RPMI7951 (cell line): ENCODE results near the gene TUNAR. TPM values are rescaled to one million over a fixed set of nuclear protein-coding genes. Genes with fewer than 3 reads are reported as not detected.
"Not testable (repeated sequence)": the region's sequence is repeated elsewhere in the genome, so short reads cannot be mapped to it uniquely, and the experiment has no call there.

Source experiments
- DNase-seq: peaks from one replicate; pipeline ENCODE4 v3.0.0-alpha.2; 2012; ENCODE audit warnings: low read depth
- total RNA-seq: library from RNA; depleted of rRNA; stranded (reverse); fragments of >200 nt; shearing (Covaris generic); gene quantifications from 2 replicates; pipeline ENCODE4 v1.2.3, GENCODE V29; 2014

TUNAR gene
- total RNA-seq, 1 experiment from 2014 or later, result not detected

DNA sequence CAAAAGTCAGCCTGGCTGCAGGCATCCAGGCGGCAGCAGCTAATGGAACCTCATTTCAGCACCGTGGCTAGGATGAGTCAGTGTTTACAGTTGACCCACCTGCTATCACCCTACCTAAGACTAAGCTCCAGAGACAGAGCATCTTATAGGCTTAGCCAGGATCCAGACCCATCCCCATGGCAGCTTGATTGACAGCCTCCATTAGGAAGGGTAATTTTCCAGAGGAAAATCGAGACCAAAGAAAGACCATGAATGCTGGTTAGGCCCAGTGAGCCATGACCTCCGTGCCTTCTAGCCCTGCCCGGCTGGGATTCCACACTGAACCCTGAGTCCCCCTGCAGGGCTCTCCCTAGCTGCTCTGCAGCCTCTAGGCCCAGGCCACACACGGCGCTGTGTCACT lies 38.7 kb downstream of the TUNAR start:
- no peak for DNase-seq

DNA sequence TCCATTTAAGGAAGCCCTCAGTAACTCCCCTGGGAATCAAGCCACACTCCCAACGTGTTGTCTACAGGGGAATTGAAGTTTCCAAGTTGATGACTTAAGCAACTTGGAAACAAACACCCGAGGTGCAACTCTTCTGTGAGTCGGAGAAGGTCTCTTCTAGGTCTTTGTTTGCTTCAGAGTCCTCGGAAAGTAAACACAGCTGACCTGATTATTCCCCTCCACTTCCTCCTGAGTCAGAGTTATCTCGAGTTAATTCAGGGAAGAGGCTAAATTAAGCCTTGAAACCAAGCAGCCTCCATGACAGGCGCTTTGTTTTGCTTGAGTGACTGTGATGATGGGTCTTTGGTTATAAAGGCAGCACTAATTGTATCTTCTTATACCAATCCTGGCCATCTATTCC lies 41.8 kb downstream of the TUNAR start:
- no peak for DNase-seq

DNA sequence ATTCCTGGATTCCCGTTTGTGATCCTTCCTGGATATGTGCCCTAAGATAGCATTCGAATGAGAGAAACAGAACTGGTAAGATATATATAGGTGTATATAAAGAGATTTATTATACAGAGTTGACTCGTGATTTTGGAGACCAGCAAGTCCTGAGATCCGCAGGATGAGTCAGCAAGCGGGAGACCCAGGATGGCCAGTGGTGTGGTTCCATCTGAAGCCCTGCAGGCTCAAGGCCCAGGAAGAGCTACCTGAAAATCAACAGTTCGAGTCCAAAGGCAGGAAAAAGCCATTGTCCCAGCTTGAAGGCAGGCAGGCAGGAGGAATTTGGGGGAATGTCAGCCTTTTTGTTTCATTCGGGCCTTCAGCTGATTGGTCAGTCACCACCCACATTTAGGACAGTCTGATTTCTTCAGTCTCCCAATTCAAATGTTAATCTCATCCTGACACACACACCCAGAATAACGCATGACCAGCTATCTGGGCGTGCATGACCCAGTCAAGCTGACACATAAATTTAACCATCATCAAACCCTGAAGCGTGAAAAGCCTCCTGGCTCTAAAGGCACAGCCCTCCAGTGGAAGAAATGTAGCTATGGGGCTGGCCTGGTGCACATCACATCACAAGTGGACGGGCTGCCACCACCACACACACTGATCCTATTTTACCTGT lies 44.3 kb downstream of the TUNAR start:
- DNase-seq, result no peak

DNA sequence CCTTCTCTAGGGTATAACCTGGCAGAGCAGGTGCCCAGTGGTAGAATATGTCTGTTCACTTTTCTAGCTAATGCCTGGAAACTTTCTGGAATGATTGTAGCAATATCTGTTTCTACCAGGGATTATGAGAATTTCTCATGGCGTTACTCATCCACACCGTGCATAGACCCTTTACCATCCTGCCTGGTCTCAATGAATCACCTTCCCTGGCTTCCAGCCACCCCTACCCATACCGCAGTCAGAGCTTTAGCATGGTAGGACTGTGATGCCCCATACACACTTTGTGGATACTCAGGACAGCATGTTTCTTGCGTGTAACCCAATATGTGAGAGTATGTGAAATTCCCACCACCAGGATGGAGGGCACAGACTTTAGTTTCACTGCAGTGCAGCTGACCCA lies 45.4 kb downstream of the TUNAR start:
- DNase-seq, result no peak

DNA sequence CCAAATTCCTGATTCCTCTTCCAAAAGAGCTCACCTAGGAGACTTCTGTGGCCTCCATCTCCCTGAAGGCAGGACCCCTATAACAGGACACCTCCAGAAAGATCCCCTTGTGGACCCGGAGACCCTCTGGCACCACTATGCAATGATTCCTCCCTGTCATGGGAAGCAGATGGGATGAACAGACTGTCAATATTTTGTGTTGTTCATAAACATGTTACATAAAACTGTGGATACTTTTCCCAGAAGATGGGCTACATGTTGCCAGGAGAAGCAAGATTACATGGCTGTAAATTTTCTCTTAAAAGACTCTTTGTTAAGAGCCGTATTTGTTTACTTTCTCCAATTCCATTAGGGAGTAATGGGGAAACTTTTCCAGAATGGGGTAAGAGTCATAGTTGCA lies 52.1 kb downstream of the TUNAR start:
- no peak for DNase-seq

DNA sequence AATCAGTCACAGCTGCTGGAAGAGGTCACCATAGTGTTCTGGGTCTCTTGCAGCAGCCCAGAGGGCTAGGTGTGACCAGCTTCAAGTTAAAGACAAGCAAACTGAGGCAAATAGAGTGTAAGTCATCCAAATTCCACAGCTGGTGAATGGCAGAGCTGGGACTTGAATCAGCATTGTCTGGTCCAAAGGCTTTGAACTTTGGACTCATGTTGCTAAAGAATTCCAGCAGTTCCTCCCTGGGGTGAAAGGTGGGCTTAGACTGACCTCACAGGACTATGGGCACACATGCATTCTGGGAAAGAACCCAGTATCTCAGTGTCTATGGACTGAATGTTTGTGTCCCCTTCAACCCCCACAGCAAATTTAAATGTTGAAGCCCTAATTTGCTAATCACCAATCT lies 54.8 kb downstream of the TUNAR start:
- no peak for DNase-seq

DNA sequence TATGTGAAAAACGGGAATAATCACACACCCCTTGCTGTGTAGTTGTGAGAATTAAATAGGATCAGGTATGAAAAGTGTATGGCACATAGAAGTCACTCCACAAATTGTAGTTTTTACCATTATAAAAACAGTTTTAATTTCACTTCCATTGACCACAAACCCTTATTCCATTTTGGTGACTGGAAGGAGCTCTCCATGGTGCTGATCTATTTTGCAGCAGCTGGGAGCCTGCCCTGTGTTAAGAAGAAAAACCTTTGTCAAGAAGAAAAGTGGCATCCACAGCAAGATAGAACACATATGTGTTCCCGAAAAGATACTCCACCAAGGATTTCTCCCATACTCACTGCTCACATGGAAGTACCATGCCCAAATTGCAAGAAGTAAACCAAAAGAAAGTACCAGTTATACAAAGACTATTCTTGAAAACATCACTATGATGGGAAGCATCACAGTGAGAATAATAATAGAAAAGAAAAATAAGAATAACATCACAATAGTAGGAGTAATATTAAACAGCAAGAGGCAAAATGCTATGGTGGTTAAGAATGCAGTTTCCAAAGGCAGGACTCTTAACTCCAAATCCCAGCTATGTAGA lies 58.7 kb downstream of the TUNAR start:
- peak; percentile 35 for DNase-seq

DNA sequence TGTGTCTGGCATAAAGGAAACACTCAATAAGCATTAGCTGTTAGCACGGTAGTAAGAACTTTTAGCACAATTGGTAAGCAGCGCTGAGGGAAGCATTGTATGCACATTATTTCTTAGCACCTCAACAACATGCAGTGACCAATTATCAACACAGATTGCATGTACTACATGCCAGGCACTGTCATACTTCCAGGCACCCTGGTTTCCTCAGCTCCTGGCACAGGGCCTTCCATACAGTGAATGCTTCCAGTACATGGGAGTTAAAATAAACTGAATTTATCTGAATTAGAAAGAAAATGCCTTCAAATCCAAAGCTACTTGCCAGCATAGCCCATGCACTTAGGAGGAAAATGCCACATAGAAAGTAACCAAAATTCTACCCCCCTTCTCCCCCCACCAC lies 59.4 kb downstream of the TUNAR start:
- no peak for DNase-seq

DNA sequence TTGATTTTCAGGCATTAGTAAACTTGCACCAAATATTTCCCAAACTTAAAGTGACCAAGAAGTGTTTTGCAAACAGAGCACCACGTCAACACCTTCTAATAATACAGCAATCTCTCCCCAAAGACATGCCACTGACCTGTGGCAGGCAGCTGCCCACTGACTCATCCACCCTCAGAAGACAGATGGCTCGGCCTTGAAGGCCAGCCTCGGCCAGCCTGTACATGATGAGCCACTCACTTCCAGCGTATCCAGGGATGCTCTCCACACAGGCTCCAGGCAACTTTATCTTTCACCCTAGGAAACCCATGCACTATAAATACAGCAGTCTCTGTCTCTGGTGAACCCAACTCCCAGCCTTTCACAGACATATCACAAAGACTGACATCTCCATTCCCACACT lies 62.7 kb downstream of the TUNAR start:
- peak; percentile 15 for DNase-seq

DNA sequence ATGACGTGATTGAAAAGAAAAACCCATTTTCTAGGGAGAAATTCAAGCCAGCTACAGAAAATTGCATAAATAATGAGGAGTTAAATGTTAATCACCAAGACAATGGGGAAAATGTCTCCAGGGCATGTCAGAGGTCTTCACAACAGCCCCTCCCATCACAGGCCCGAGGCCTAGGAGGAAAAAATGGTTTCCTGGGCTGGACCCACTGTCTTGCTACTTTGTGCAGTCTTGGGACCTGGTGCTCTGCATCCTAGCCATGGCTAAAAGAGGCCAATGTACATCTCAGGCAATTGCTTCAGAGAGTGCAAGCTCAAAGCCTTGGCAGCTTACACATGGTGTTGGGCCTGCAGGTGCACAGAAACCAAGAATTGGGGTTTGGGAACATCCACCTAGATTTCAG lies 65.3 kb downstream of the TUNAR start:
- DNase-seq, result no peak

DNA sequence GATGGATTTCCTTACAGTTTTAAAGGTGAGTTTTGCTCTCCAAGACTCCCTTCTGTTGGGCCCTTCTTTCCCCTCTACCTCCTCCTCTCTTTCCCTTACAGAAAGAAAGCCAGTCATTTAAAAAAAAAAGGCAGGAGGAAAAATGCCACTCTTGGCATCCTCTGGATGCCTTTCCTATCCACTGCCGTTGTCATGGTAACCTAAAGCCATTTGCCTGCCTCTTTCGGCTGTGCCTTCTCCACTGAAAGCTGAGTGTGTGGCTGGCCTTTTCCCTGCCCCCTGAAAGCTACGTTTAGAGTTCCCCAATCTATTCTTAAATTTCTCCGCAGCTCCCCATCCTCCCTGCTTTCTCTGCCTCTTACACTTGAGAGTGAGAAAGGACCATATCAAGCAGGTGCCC lies 67.1 kb downstream of the TUNAR start:
- DNase-seq, result no peak

DNA sequence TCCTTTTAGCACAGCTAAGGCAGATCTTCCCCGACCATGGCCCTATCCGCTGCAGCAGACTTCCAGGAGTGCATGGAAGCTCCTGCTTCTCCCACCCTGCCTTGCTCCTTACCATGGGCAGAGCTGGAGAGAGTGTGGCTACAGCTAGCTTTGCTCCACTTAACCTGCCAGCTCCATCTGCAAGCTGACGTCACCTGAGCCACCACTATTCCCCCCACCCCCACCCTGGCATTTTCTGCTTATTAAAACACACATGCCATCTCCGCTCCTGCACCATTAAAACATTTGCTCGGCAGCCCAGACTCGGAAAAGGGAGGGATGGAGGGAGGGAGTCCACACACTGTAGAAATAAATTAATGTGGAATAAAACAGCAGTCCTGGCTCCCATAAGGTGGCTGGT lies 67.8 kb downstream of the TUNAR start:
- DNase-seq, result no peak

DNA sequence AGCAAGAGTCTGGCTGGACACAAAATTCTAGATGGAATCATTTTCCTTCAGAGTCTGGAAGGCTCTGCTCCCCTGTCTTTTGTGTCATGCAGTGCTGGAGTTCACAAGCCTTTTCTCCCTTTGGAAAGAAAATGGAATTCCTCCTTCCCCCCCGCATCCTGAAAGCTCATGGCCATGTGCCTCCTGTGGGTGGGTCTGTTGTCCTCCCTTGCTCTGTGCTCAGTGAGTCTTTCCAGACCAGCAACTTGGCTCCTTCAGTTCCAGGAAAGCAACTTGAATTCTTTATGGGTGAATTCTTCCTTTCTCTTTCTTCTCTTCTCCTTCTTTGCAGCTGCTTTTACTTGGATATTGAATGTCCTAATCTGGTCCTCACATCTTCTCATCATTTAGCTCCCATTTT lies 70.2 kb downstream of the TUNAR start:
- DNase-seq, result no peak

DNA sequence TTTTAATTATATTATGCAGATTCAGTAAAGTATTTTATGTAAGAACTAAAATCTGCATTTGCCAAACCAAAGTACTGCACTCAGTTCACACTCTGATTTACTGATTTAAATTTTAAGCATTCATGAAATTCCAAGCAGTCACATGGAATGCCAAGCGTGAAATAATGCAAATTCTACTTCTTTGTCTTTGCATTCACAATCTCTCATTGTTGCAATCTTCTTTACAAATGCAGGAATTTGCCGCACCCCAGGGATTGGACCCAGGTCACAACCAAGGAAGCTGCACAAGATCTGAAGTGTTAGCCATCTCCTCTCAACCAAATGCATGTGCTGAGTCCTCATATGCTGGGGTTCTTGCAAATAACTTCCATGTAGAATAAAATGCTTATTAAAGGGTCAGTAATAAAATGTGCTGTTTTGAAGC lies 71.9 kb downstream of the TUNAR start:
- no peak for DNase-seq

DNA sequence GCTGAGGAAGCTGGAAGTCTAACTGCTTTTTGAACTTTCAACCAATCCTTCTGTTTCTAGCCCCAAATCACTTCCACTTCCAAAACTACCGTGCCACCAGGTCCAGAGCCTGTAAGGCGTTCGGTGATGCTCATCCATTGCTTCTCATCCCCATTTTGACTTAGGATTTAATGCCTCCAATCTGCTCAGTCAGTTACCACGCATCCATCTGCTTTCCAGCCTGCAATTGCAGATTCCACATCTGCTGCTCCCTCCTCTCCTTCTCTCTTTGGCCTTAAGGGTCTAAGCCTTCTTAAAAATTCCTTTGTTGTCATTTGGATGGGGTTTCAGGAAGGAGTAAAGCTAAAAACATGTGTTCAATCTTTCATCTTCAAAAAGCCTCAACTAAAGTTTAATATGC lies 74.7 kb downstream of the TUNAR start:
- DNase-seq, result no peak

DNA sequence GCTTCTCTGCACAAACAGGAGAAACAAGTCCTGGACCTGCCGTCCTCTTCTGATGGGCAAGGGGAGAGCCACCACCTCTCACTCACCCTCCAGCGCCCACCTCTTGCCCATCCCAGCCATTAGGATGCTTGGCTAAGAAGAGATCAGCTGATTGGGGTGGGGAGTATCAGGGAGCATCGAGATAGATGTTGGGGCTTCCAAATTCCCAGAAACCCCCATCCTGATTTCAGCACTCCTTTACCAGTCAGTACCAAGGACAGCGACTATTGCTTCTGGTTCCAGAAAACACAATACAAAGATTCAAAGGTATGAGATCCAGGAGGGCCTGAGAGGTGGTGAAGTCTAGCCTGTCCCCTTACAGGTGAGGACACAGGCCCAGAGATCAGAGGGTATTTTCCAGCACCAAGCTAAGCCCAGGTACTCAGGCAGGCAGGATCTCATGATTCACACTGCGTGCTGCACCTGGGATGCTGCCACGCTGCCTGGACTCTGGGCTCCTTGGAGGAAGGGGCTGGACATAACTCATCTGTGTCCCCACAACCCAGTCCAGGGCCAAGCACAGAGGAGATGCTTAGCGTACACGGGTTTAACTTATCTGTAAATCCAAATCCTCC lies 76.6 kb downstream of the TUNAR start:
- peak; percentile 12 for DNase-seq

DNA sequence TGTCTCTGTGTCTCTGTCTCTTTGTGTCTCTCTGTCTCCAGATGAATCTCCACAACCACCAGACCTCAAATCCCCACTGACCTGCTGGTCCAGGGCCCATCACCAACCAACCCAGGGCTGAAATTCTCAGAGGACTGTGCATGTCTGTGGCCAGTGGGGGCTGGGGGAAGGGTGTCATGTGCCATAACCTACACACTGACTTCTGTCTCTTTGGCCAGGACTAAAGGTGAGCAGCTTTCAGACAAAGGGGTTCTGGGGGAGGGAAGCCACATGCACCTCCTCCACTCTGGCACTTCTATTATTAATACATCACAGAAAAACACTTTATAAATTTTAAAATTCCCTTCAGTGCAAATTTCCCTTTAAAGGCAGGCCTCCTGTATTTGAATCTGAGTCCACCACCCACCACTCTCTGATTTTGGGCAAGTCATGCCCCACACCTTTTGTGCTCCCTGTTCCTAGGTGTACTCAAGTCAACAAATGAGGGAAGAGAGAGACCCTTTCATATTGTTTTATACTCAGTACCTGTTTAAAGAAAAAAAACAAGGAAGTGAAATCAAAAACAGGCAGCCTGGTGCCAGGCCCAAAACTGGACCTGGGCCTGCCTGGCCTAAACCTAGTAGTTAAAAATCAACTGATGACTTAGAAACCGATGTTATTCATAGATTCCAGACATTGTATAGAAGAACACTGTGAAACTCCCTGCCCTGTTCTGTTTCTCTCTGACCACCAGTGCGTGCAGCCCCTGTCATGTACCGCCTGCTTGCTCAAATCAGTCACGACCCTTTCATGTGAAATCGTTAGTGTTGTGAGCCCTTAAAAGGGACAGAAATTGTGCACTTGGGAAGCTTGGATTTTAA lies 80.2 kb downstream of the TUNAR start:
- no peak for DNase-seq

DNA sequence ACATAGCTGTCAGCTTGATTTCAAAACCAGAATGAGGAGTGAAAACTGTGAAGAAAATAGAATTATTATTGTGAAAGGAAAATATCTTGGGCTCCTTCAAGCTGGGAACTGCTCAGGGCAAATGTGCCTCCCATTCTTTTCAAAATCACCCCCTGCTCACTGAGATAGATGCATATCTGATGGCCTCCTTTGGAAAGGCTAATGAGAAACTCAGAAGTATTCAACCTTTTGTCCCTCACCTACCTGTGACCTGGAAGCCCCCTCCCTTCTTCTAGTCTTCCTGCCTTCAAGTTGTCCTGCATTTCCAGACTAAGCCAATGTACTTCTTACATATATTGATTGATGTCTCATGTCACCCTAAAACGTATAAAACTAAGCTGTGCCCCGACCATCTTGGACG lies 81.5 kb downstream of the TUNAR start:
- no peak for DNase-seq

DNA sequence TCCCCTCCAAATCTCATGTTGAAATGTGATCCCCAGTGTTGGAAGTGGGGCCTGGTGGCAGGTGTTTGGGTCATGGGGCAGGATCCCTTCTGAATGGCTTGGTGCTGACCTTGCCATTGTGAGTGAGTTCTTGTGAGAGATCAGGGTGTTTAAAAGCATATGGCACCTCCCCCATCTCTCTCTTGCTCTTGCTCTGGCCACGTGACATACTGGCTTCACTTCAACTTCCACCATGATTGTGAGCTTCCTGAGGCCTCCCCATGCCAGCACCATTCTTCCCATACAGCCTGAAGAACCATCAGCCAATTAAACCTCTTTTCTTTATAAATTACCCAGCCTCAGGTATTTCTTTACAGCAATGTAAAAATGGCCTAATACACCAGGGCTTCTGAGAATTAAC lies 82.7 kb downstream of the TUNAR start:
- DNase-seq, result no peak

DNA sequence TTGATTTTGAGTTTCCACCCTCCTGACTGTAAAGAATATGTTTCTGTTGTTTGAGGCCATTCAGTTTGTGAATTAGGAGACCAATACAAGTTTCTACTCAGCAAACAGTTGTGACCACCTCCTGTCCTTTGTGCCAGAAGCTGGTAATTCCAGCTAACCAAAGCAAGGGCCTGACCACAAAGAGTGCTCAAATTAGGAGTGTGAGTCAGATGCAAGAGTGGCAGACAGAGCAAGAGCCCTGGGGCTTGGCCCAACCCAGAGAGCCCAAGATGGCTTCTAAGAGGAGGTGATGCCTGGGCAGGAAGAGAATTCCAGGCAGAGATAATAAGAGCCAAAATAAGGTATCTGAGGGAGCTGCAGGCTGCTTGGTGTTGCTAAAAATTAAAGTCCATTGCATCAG lies 84.8 kb downstream of the TUNAR start:
- peak; percentile 79 for DNase-seq

DNA sequence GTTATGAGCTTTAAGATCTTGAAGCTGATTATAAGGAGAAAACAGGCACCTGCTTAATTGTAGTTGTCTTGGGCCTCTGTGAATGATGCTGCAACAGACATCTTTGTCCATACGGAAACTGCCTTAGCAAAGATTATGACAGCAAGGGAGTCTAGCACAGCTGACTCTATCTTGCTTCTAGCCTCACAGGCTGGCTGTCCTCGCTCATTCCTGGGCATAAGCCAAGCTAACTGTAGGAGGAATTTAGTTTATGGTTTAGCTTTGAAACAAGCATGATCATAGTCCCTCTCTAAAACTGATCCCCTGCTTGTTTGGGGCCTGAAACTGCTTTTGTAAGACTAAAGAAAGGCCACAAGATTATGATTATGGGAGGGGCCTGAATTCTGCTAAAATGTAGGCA lies 88.3 kb downstream of the TUNAR start:
- DNase-seq, result no peak

DNA sequence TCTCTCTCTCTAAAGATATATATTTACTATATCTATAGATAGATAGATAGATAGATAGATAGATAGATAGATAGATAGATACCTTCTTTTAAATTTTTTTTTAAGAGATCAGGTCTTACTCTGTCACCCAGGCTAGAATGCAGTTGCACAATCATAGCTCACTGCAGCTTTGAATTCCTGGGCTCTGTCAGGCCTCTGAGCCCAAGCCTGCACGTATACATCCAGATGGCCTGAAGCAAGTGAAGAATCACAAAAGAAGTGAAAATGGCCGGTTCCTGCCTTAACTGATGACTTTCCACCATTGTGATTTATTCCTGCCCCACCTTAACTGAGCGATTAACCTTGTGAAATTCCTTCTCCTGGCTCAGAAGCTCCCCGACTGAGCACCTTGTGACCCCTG lies 91.4 kb downstream of the TUNAR start:
- DNase-seq, result not testable (repeated sequence)
